Measurements from ENCODE around the gene BRCA1. TPM values are rescaled to one million over a fixed set of nuclear protein-coding genes. Genes with fewer than 3 reads are reported as not detected.

Gene BRCA1
- total and polyA plus RNA-seq, 7 donors, result 0.60 to 10.2 (median 5.6) TPM

DNA sequence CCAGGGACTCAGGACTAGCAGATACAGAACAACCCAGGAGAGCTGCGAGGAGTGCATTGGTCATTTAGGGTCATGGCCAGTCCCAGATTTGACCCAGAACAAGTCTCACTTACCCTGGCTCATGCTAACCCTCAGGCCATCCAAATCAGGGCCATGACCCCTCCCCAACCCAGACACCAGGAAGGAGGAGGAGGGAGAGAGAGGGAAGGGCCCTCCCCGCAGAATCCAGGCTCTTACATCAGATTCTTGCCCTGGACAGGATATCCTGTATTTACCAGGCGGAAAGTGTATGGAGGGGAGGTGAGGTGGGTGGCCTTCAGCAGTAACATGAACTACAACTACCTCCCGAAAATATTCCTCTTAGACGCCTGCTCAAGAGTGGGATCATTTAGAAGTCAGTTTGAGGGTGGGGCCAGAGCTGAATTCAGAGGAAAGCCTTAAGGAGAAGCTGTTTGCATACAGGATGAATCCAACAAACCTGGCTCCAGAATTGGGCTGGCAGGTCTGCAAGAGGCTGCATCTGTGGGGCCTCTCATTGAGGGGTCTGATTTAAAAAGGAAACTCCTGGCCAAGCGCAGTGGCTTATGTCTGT lies 105.0 kb downstream of the BRCA1 start:
- TF ChIP-seq EP300 (IDR thresholded peaks at IDR 0.05), result no peak
- TF ChIP-seq, protein P1, sequence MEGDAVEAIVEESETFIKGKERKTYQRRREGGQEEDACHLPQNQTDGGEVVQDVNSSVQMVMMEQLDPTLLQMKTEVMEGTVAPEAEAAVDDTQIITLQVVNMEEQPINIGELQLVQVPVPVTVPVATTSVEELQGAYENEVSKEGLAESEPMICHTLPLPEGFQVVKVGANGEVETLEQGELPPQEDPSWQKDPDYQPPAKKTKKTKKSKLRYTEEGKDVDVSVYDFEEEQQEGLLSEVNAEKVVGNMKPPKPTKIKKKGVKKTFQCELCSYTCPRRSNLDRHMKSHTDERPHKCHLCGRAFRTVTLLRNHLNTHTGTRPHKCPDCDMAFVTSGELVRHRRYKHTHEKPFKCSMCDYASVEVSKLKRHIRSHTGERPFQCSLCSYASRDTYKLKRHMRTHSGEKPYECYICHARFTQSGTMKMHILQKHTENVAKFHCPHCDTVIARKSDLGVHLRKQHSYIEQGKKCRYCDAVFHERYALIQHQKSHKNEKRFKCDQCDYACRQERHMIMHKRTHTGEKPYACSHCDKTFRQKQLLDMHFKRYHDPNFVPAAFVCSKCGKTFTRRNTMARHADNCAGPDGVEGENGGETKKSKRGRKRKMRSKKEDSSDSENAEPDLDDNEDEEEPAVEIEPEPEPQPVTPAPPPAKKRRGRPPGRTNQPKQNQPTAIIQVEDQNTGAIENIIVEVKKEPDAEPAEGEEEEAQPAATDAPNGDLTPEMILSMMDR (IDR thresholded peaks at IDR 0.05), result no peak
- no peak for TF ChIP-seq POLR2AphosphoS5 (IDR thresholded peaks at IDR 0.05)
- Histone ChIP-seq H3K4me1 (peaks cover 0 to 52% (median 44%) of the 10 kb centered on the region in 4 donors), H3K27ac (peak overlapping the region; percentile 81 to 95 (median 90)), H3K4me3 (peak overlapping the region in 3 of 4 donors; percentile 77 to 97 (median 85)), H3K9me3 (no peaks in the 10 kb centered on the region), H3K27me3 (no peaks in the 10 kb centered on the region), H3K36me3 (peaks cover 0 to 32% (median 21%) of the 10 kb centered on the region in 4 donors)
- intact Hi-C loops (cut with DNase I), result loop anchor here (5.0 kb wide), 2 partner anchors 192 to 297 kb away; partner anchors contain the start of gene TMEM106A
- no peak for DNase-seq
- 76 to 79% methylated on average over 6 of the region's 6 CpGs for WGBS, 2 donors

DNA sequence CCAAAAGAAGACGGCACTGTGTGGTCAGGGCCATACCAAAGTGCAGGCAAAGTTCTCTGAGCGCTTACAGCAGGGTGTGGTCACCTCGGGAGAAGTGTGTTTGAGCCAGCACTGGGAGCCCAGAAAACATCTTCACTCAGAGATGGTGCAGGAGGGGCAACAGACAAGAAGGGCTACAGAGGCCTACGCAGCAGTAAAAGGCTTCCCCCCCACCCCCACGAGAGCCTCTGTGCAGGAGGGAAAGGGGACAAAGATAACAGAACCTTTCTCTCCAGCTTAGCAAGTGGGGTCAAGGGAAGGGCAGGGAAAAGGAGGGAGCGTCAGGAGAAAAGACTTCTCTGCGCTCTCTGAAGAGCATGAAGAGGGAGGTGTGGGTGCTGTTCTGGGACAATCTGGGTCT lies 105.7 kb downstream of the BRCA1 start:
- Histone ChIP-seq H3K4me1 (peaks cover 0 to 49% (median 44%) of the 10 kb centered on the region in 4 donors), H3K4me3 (peak overlapping the region in 2 of 4 donors; percentile 77 to 85), H3K36me3 (peaks cover 0 to 39% (median 25%) of the 10 kb centered on the region in 4 donors), H3K9me3 (no peaks in the 10 kb centered on the region), H3K27me3 (no peaks in the 10 kb centered on the region), H3K27ac (peak overlapping the region; percentile 81 to 95 (median 90))
- WGBS, 2 donors, result 19 to 42% methylated on average over 7 of the region's 7 CpGs
- intact Hi-C loops (cut with DNase I), result no loop called here
- no peak for TF ChIP-seq POLR2A (IDR thresholded peaks at IDR 0.05)
- no peak for TF ChIP-seq EP300 (IDR thresholded peaks at IDR 0.05)
- no peak for TF ChIP-seq POLR2AphosphoS5 (IDR thresholded peaks at IDR 0.05)
- TF ChIP-seq, protein P1 (IDR thresholded peaks at IDR 0.05), result no peak
- DNase-seq, result no peak

DNA sequence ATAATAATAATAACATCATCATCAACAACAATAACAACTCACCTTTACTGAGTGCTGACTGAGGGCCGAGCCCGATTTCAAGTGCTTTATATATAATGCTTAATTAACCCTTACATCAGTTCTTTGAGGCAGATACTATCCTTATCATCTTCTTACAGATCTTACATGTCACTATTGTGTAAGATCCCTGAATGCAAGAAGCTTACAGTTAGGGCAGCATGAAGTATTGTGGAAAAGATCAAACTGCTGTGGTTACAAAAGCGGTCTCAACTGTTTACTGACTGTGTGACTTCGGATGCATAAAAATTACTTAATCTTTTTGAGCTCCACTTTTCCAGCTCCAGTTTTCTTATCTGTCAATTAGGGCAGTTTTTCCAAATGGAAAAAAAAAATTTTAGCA lies 106.2 kb downstream of the BRCA1 start:
- no peaks in the 10 kb centered on the region for H3K9me3 ChIP-seq
- TF ChIP-seq POLR2A (IDR thresholded peaks at IDR 0.05), result no peak
- no peak for TF ChIP-seq EP300 (IDR thresholded peaks at IDR 0.05)
- TF ChIP-seq, protein P1 (IDR thresholded peaks at IDR 0.05), result no peak
- no peak for TF ChIP-seq POLR2AphosphoS5 (IDR thresholded peaks at IDR 0.05)
- intact Hi-C loops (cut with DNase I), result no loop called here
- H3K36me3 ChIP-seq, result peaks cover 0 to 44% (median 25%) of the 10 kb centered on the region in 4 donors
- peak overlapping the region; percentile 81 to 95 (median 90) for H3K27ac ChIP-seq
- H3K4me1 ChIP-seq, result peaks cover 0 to 46% (median 43%) of the 10 kb centered on the region in 4 donors
- no peaks in the 10 kb centered on the region for H3K27me3 ChIP-seq
- DNase-seq, result no peak
- WGBS, 2 donors, result 44 to 53% methylated on average over 4 of the region's 4 CpGs
- no peak overlapping the region for H3K4me3 ChIP-seq

DNA sequence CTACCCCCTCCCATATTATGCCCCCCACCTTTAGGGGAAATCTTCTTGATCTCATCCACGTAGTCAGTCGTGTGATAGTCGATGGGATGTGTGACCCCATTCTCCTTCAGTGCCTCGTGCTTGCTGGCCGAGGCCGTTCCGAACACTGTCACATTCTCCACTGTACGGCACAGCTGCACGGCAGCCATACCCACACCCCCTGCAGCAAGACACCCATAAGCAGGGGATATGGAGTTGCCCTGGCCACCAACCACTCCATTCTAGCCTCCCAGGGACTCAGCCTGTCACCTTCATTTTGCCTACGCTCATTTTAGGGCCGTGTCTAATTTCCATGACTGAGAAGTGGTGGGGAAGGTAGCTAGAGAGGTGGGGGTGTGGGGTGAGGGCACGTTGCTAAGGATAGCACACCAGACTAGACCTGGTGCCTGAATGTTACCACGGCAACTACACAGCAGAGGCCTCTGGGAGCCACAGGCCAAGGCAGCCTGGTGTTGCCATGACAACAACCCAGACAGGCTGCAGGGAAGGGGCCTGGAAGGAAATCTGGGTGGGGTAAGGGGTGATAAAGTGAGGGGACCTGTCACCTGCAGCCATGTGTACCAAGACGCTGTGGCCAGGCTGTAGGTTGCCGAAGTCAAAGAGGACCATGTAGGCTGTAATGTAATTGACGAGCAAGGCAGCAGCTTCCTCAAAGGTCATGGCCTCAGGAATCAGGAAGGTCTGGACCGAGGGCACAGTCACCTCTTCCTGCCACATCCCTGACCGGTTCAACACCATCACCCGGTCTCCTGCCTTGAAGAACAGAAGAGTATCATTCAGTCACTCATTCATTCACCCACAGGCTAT lies 106.9 kb downstream of the BRCA1 start:
- Histone ChIP-seq H3K27me3 (no peaks in the 10 kb centered on the region), H3K4me1 (peaks cover 0 to 46% (median 43%) of the 10 kb centered on the region in 4 donors), H3K36me3 (peaks cover 5 to 51% (median 30%) of the 10 kb centered on the region in 4 donors), H3K9me3 (no peaks in the 10 kb centered on the region), H3K4me3 (no peak overlapping the region), H3K27ac (peak overlapping the region; percentile 81 to 95 (median 90))
- TF ChIP-seq EP300 (IDR thresholded peaks at IDR 0.05) (no peak), POLR2A (IDR thresholded peaks at IDR 0.05) (no peak), POLR2AphosphoS5 (IDR thresholded peaks at IDR 0.05) (no peak)
- TF ChIP-seq, protein P1 (IDR thresholded peaks at IDR 0.05), result no peak
- intact Hi-C loops (cut with DNase I), result no loop called here
- DNase-seq, result no peak
- 74 to 84% methylated on average over 19 of the region's 19 CpGs for WGBS, 2 donors
